Measurements from ENCODE around the gene HLA-A. TPM values are rescaled to one million over a fixed set of nuclear protein-coding genes. Genes with fewer than 3 reads are reported as not detected.

Gene HLA-A
- total RNA-seq, 4 donors from 2014 or later: 530 to 1,047 (median 828) TPM

DNA sequence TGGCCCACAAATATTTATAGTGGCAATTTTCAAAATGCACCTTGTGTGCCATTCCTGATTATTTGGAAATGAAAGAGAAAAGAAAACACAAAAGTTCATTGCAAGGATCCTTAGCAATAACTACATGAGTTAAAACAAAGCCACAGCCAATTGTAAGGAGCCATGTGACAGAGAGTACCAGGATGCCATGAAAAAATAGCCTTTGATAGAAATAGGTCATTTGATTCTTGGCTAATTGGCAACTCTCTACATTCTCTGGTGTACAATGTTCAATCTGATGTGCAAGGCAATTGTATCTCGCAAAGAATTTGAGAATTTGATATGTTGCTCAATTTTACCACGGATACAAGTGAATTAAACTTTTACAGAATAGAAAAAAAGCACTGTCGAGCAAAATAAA lies 9.6 kb downstream of the HLA-A start:
- no peak for DNase-seq (ENCODE audit: low spot score in 2 of 2)
- H3K4me3 ChIP-seq (ENCODE audit: low read depth, poor library complexity, severe bottlenecking): no peak overlapping the region
- 64 to 74% methylated on average over 3 of the region's 3 CpGs for WGBS, 2 donors
- TF ChIP-seq, protein P1, sequence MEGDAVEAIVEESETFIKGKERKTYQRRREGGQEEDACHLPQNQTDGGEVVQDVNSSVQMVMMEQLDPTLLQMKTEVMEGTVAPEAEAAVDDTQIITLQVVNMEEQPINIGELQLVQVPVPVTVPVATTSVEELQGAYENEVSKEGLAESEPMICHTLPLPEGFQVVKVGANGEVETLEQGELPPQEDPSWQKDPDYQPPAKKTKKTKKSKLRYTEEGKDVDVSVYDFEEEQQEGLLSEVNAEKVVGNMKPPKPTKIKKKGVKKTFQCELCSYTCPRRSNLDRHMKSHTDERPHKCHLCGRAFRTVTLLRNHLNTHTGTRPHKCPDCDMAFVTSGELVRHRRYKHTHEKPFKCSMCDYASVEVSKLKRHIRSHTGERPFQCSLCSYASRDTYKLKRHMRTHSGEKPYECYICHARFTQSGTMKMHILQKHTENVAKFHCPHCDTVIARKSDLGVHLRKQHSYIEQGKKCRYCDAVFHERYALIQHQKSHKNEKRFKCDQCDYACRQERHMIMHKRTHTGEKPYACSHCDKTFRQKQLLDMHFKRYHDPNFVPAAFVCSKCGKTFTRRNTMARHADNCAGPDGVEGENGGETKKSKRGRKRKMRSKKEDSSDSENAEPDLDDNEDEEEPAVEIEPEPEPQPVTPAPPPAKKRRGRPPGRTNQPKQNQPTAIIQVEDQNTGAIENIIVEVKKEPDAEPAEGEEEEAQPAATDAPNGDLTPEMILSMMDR (IDR thresholded peaks at IDR 0.05): no peak
- no peak for TF ChIP-seq POLR2A (IDR thresholded peaks at IDR 0.05)
- intact Hi-C loops (cut with DNase I; ENCODE audit: low total_unique reads): no loop called here

GRCh38 chr6:29953001-29953441 lies 10.7 kb downstream of the HLA-A start:
- H3K4me3 ChIP-seq (ENCODE audit: low read depth, poor library complexity, severe bottlenecking): no peak overlapping the region
- WGBS, 2 donors: 60 to 85% methylated on average over 3 of the region's 3 CpGs
- no peak for DNase-seq (ENCODE audit: low spot score in 2 of 2)
- intact Hi-C loops (cut with DNase I; ENCODE audit: low total_unique reads): no loop called here
- TF ChIP-seq, protein P1 (IDR thresholded peaks at IDR 0.05): no peak
- no peak for TF ChIP-seq POLR2A (IDR thresholded peaks at IDR 0.05)

- no peak overlapping the region for H3K4me3 ChIP-seq (ENCODE audit: low read depth, poor library complexity, severe bottlenecking)
- no peak for DNase-seq (ENCODE audit: low spot score in 2 of 2)
- TF ChIP-seq POLR2A (IDR thresholded peaks at IDR 0.05): no peak
- TF ChIP-seq, protein P1 (IDR thresholded peaks at IDR 0.05): no peak
- WGBS, 2 donors: 29 to 47% methylated on average over 2 of the region's 2 CpGs
- intact Hi-C loops (cut with DNase I; ENCODE audit: low total_unique reads): no loop called here
These were observed 11.4 kb downstream of the HLA-A start for GRCh38 chr6:29953686-29954085.

- intact Hi-C loops (cut with DNase I; ENCODE audit: low total_unique reads): no loop called here
- whole genome bisulfite sequencing, 2 donors: 0 to 33% methylated on average over 1 of the region's 1 CpG
- no peak for DNase-seq (ENCODE audit: low spot score in 2 of 2)
- H3K4me3 ChIP-seq (ENCODE audit: low read depth, poor library complexity, severe bottlenecking): no peak overlapping the region
- TF ChIP-seq, protein P1 (IDR thresholded peaks at IDR 0.05): no peak
- no peak for TF ChIP-seq POLR2A (IDR thresholded peaks at IDR 0.05)
These were observed 11.9 kb downstream of the HLA-A start for GRCh38 chr6:29954272-29954671.

- DNase-seq (ENCODE audit: low spot score in 2 of 2): no peak
- TF ChIP-seq POLR2A (IDR thresholded peaks at IDR 0.05): no peak
- TF ChIP-seq, protein P1 (IDR thresholded peaks at IDR 0.05): no peak
- 78 to 82% methylated on average over 9 of the region's 9 CpGs for WGBS, 2 donors
- intact Hi-C loops (cut with DNase I; ENCODE audit: low total_unique reads): no loop called here
- H3K4me3 ChIP-seq (ENCODE audit: low read depth, poor library complexity, severe bottlenecking): no peak overlapping the region
These were observed 13.5 kb downstream of the HLA-A start for GRCh38 chr6:29955783-29956182.

GRCh38 chr6:29956518-29956917 lies 14.2 kb downstream of the HLA-A start:
- no peak for DNase-seq (ENCODE audit: low spot score in 2 of 2)
- intact Hi-C loops (cut with DNase I; ENCODE audit: low total_unique reads): no loop called here
- H3K4me3 ChIP-seq (ENCODE audit: low read depth, poor library complexity, severe bottlenecking): no peak overlapping the region
- TF ChIP-seq, protein P1 (IDR thresholded peaks at IDR 0.05): no peak
- no peak for TF ChIP-seq POLR2A (IDR thresholded peaks at IDR 0.05)
- WGBS, 2 donors: 90 to 92% methylated on average over 21 of the region's 21 CpGs

Data from lower leg skin (tissue), 4 donors.